Astrocyte of the spinal cord (primary cell): ENCODE data around the gene CATSPER3.

Experiments
- DNase-seq: peaks from one replicate; pipeline ENCODE4 v3.0.0; 2011; ENCODE audit warnings: low read depth, low spot score
- H3K4me3 ChIP-seq: 2 replicates; pipeline ENCODE4 v1.5.1; 2011; ENCODE audit warnings: low read depth, mild to moderate bottlenecking, low read length, moderate library complexity
- in situ Hi-C: cut with HindIII; loops from 2 replicates; pipeline ENCODE4 v1.10.0; 2017; ENCODE audit warnings: low sequenced_read_pairs
- TF ChIP-seq, protein P1 (sequence below): IDR thresholded peaks from 2 replicates; pipeline ENCODE4 v1.5.1; 2012; ENCODE audit warnings: low read depth, mild to moderate bottlenecking, low read length, inconsistent platforms

CATSPER3 gene

DNA sequence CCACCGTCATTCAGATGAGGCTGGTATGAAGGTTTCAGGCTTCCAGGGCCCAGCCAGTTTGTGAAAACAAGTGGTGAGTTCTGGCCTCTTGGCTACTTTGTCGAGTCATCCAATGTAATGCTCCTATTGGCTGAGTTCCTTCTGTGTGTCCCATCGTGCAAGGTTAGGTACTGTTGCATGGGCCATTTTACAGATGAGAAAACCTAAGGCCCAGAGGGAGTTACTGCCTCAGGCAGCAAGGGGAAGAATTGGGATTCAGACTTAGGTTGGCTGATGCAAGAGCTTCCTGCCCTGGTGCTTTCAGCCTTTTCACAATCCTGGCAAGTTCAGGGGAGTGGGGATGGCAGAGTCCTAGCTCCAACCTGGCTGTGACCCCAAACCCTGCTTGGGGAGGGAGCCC, 83.7 kb downstream of the CATSPER3 start:
- H3K4me3 ChIP-seq = no peak overlapping the region
- in situ Hi-C loops = no loop called here
- no peak for DNase-seq
- TF ChIP-seq, protein P1, sequence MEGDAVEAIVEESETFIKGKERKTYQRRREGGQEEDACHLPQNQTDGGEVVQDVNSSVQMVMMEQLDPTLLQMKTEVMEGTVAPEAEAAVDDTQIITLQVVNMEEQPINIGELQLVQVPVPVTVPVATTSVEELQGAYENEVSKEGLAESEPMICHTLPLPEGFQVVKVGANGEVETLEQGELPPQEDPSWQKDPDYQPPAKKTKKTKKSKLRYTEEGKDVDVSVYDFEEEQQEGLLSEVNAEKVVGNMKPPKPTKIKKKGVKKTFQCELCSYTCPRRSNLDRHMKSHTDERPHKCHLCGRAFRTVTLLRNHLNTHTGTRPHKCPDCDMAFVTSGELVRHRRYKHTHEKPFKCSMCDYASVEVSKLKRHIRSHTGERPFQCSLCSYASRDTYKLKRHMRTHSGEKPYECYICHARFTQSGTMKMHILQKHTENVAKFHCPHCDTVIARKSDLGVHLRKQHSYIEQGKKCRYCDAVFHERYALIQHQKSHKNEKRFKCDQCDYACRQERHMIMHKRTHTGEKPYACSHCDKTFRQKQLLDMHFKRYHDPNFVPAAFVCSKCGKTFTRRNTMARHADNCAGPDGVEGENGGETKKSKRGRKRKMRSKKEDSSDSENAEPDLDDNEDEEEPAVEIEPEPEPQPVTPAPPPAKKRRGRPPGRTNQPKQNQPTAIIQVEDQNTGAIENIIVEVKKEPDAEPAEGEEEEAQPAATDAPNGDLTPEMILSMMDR = no peak

DNA sequence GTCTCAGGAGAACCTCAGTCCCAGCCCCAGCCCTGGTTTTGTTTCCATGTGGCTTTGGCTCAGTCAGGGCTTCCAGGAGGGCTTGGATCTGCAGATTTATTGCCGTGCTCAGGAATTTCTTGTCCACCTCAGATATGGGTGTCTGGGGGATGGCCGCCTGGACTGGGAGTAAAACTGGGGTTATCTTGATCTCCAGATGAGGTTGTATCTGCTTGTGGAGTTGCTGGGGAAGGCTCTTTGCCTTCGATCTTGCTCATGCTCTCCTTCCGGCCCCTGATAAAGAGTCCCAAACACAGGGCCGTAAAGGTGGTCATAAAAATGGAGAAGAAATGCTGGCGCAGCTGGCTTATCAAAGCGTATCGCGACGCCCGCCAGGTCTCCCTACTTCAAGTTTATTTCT, 84.2 kb downstream of the CATSPER3 start:
- H3K4me3 ChIP-seq = no peak overlapping the region
- TF ChIP-seq, protein P1 = no peak
- no peak for DNase-seq
- in situ Hi-C loops = no loop called here

DNA sequence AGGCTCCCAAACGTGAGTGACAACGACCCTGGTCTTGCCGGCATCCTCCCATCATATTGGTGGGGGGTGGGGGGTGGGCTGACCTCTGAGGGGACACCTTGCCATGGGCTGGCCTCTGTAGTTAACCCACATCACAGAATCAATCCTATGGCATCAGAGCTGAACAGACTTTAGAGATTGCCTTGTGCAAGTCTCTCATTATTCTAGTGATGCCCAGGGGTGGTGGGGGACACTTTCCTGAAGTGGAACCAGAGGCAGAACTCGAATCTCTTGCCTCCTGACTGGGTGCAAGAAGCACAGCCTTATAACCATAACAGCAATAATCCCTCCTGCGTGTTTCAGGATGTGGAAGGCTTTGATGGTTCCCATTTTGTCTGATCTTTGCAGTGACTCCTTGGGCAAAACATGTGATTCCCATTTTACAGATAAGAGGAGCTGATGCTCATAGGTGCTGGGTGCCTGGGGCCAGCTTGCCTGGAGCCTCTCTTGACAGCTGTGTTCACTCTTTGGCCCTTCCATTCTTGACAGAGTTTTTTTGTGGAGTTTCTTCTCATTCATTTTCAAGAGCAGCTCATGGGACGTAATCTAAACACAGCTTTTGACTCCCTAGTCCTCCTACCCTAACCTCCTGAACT, 84.9 kb downstream of the CATSPER3 start:
- H3K4me3 ChIP-seq = no peak overlapping the region
- in situ Hi-C loops = no loop called here
- no peak for DNase-seq
- TF ChIP-seq, protein P1 = no peak

DNA sequence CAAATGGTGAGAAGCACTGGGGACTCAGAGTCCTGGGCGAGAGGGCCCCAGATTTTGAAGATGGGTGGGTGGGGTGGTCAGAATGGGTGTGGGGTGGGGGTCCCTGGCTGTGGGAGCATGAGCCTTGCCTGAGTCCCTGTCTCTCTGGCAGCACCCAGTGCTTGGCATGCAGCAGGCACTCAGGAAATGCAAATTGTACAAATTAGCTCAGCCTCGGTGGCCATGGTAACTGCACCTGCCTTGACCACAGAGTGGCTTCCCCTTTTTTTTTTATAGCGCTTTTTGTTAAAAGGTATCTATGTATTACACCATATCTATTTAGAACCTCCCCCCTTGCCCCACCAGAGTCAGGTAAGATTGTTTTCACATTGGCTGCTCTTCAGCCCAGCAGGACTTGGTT, 85.6 kb downstream of the CATSPER3 start:
- in situ Hi-C loops = no loop called here
- no peak for DNase-seq
- TF ChIP-seq, protein P1 = no peak
- H3K4me3 ChIP-seq = no peak overlapping the region

DNA sequence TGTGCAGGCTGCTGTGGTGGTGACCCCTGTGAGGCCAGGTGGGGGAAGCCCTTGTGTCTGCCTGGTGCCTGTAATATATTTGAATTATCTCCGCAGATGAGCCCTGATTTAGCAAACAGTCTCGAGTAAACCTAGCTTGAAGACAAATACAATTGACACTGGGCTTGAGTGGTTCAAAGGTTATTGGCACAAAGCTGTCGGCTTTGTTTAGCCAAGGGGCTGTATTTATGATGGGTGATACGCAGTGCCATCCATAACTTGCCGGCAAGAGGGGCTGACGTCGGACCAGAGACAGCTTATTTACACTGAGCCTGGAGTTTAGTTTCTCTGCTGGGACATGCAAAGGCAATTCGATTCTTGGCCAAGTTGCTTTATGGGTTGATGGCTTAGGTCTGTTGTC, 86.3 kb downstream of the CATSPER3 start:
- no peak overlapping the region for H3K4me3 ChIP-seq
- DNase-seq = no peak
- TF ChIP-seq, protein P1 = no peak
- in situ Hi-C loops = no loop called here

DNA sequence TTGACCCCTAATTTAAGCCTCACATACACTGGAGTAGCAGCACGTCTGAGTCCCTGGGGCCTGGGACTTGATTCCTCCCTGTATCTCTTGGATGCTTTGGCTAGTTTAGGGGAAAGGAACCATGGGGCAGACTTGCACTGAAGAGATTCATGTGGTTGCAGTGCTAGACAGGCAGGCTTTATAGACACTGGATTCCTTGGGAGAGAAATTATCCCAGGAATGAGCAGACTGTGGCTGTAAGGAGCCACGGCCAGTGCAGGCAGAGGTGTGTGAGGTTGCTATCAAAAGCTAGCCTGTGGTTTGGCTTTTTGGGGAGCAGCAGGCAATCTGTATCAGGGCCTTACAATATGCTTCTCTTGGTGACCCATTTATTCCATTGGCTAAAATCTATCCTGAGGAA, 86.8 kb downstream of the CATSPER3 start:
- no peak for DNase-seq
- H3K4me3 ChIP-seq = no peak overlapping the region
- TF ChIP-seq, protein P1 = no peak
- in situ Hi-C loops = no loop called here
